ENCODE data around the gene BOLA1.

- no peak for TF ChIP-seq CTCF (IDR thresholded peaks at IDR 0.05)
- no peak for TF ChIP-seq POLR2A (IDR thresholded peaks at IDR 0.05)
Observed at GRCh38 chr1:149937759-149938158, 38.4 kb downstream of the BOLA1 start.
